Measurements from ENCODE around the gene MTUS2. TPM values are rescaled to one million over a fixed set of nuclear protein-coding genes. Genes with fewer than 3 reads are reported as not detected.

The MTUS2 gene
- total and polyA plus RNA-seq, 2 donors (not counting 1 experiment from before 2014, with no cell fraction given): 0.06 TPM; not detected in 1

DNA sequence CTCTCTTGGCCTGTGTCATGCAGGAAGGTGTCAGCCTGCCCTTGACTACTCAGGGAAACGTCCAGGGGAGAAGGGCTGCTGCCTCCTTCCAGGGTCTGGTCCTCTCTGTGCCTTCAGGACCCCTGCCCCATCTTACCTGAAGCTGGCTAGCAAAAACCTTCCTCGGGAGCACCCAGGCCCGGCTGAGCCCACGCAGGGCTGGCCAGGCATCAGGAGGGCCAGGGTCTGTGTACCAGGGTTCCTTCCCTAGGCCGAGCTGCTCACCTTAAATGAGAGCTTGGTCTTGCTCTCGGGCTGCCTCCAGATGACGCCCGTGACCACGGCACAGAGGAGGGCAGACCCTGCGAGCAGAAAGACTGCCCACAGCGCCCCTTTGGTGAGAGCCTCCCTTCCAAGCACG, 696.7 kb downstream of the MTUS2 start:
- H3K27ac ChIP-seq (ENCODE audit: insufficient read depth, low read length): no peak overlapping the region
- no peaks in the 10 kb centered on the region for H4K20me1 ChIP-seq (ENCODE audit: control insufficient read depth, extremely low read depth, insufficient read depth, low read length)
- no peak overlapping the region for H3K4me2 ChIP-seq (ENCODE audit: extremely low read depth, insufficient read depth, low read length)
- no peaks in the 10 kb centered on the region for H3K9me3 ChIP-seq (ENCODE audit: control insufficient read depth, insufficient read depth, low read depth, low read length)
- DNase-seq (ENCODE audit: low read depth in 2 of 2): no peak
- no peaks in the 10 kb centered on the region for H3K27me3 ChIP-seq (ENCODE audit: control insufficient read depth, insufficient read depth, low read length)
- peaks cover 19% of the 10 kb centered on the region for H3K36me3 ChIP-seq (ENCODE audit: control insufficient read depth, insufficient read depth, low read length)
- peaks cover 9% of the 10 kb centered on the region for H3K4me1 ChIP-seq (ENCODE audit: control insufficient read depth, extremely low read depth, insufficient read depth, low read length)
- H2AFZ ChIP-seq (ENCODE audit: low read length): no peak overlapping the region
- H3K9ac ChIP-seq (ENCODE audit: insufficient read depth, low read length): no peak overlapping the region
- TF ChIP-seq CTCF (conservative IDR thresholded peaks at IDR 0.05 in 1 of 2, IDR thresholded peaks at IDR 0.05 in 1 of 2; ENCODE audit: low read depth in 1 of 2, low read length in 2 of 2) (no peak), EZH2 (IDR thresholded peaks at IDR 0.05; ENCODE audit: low read length, missing control alignments) (no peak)
- no peaks in the 10 kb centered on the region for H3K79me2 ChIP-seq (ENCODE audit: control insufficient read depth, insufficient read depth, low read length)
- no peak overlapping the region for H3K4me3 ChIP-seq (replicated peaks in 1 of 4; ENCODE audit: control extremely low read depth in 1 of 4, insufficient read depth in 1 of 4, low read depth in 3 of 4, low read length in 4 of 4)

DNA sequence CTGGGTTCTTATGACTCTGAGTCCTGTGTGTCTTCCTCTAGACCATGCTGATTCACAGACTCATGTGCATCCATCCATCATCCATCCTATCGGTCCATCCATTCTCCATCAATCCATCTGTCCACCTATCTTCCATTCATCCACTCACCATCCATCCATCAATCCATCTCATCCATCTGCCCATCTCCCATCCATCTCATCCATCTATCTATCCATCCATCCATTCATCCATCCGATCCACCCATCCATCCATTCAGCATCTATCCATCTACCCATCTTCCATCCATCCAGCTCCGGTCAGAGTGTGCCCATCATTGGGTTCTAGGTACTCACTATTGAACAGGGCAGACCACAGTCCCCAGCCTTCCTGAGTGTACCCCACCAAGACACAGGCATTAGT, 699.8 kb downstream of the MTUS2 start:
- Histone ChIP-seq H3K9me3 (ENCODE audit: control insufficient read depth, insufficient read depth, low read depth, low read length) (no peaks in the 10 kb centered on the region), H4K20me1 (ENCODE audit: control insufficient read depth, extremely low read depth, insufficient read depth, low read length) (no peaks in the 10 kb centered on the region), H3K27ac (ENCODE audit: insufficient read depth, low read length) (no peak overlapping the region), H3K79me2 (ENCODE audit: control insufficient read depth, insufficient read depth, low read length) (no peaks in the 10 kb centered on the region), H3K36me3 (ENCODE audit: control insufficient read depth, insufficient read depth, low read length) (peaks cover 14% of the 10 kb centered on the region), H3K4me1 (ENCODE audit: control insufficient read depth, extremely low read depth, insufficient read depth, low read length) (peaks cover 6% of the 10 kb centered on the region), H3K27me3 (ENCODE audit: control insufficient read depth, insufficient read depth, low read length) (no peaks in the 10 kb centered on the region), H2AFZ (ENCODE audit: low read length) (no peak overlapping the region), H3K4me3 (replicated peaks in 1 of 4; ENCODE audit: control extremely low read depth in 1 of 4, insufficient read depth in 1 of 4, low read depth in 3 of 4, low read length in 4 of 4) (no peak overlapping the region), H3K9ac (ENCODE audit: insufficient read depth, low read length) (no peak overlapping the region), H3K4me2 (ENCODE audit: extremely low read depth, insufficient read depth, low read length) (no peak overlapping the region)
- no peak for DNase-seq (ENCODE audit: low read depth in 2 of 2)
- TF ChIP-seq CTCF (conservative IDR thresholded peaks at IDR 0.05 in 1 of 2, IDR thresholded peaks at IDR 0.05 in 1 of 2; ENCODE audit: low read depth in 1 of 2, low read length in 2 of 2): no peak
- no peak for TF ChIP-seq EZH2 (IDR thresholded peaks at IDR 0.05; ENCODE audit: low read length, missing control alignments)

GRCh38 chr13:29520671-29521070, 700.5 kb downstream of the MTUS2 start:
- no peaks in the 10 kb centered on the region for H3K27me3 ChIP-seq (ENCODE audit: control insufficient read depth, insufficient read depth, low read length)
- peak; percentile 49 to 88 for DNase-seq (ENCODE audit: low read depth in 2 of 2)
- H3K27ac ChIP-seq (ENCODE audit: insufficient read depth, low read length): no peak overlapping the region
- H3K4me2 ChIP-seq (ENCODE audit: extremely low read depth, insufficient read depth, low read length): no peak overlapping the region
- peaks cover 6% of the 10 kb centered on the region for H3K4me1 ChIP-seq (ENCODE audit: control insufficient read depth, extremely low read depth, insufficient read depth, low read length)
- H3K36me3 ChIP-seq (ENCODE audit: control insufficient read depth, insufficient read depth, low read length): peaks cover 15% of the 10 kb centered on the region
- TF ChIP-seq EZH2 (IDR thresholded peaks at IDR 0.05; ENCODE audit: low read length, missing control alignments): no peak
- H3K4me3 ChIP-seq (replicated peaks in 1 of 4; ENCODE audit: control extremely low read depth in 1 of 4, insufficient read depth in 1 of 4, low read depth in 3 of 4, low read length in 4 of 4): no peak overlapping the region
- no peaks in the 10 kb centered on the region for H3K79me2 ChIP-seq (ENCODE audit: control insufficient read depth, insufficient read depth, low read length)
- H4K20me1 ChIP-seq (ENCODE audit: control insufficient read depth, extremely low read depth, insufficient read depth, low read length): no peaks in the 10 kb centered on the region
- H2AFZ ChIP-seq (ENCODE audit: low read length): no peak overlapping the region
- no peak overlapping the region for H3K9ac ChIP-seq (ENCODE audit: insufficient read depth, low read length)
- no peaks in the 10 kb centered on the region for H3K9me3 ChIP-seq (ENCODE audit: control insufficient read depth, insufficient read depth, low read depth, low read length)
